GM13976 (cell line): Measurements from ENCODE around the gene PRDM5.

Experiments used
- DNase-seq: peaks from one replicate; pipeline ENCODE4 v3.0.0; 2012; ENCODE audit warnings: low spot score
- CTCF ChIP-seq: IDR thresholded peaks from 2 replicates; pipeline ENCODE4 v1.5.1; 2012; ENCODE audit warnings: borderline replicate concordance, mild to moderate bottlenecking; ENCODE audit not compliant: insufficient read depth; ENCODE audit errors: extremely low read depth, missing control alignments, control extremely low read depth
- in situ Hi-C: fragments of 300-500 bp; cut with MboI; formaldehyde crosslinking; loops from one replicate; pipeline ENCODE4 v1.12.0; 2022; ENCODE audit warnings: low sequenced_read_pairs, mixed read lengths, inconsistent platforms; ENCODE audit not compliant: unreplicated experiment

PRDM5 gene

GRCh38 chr4:120680647-120681228, 241.8 kb downstream of the PRDM5 start:
- in situ Hi-C loops: no loop called here
- no peak for TF ChIP-seq CTCF

GRCh38 chr4:120673696-120674095, 248.8 kb downstream of the PRDM5 start:
- DNase-seq: no peak
- TF ChIP-seq CTCF: no peak
- in situ Hi-C loops: no loop called here

More at GRCh38 chr4:120680647-120681228, 241.8 kb downstream of the PRDM5 start:
- no peak for DNase-seq

GRCh38 chr4:120672558-120673147, 249.9 kb downstream of the PRDM5 start:
- no peak for TF ChIP-seq CTCF
- in situ Hi-C loops: no loop called here
- DNase-seq: no peak

DNA sequence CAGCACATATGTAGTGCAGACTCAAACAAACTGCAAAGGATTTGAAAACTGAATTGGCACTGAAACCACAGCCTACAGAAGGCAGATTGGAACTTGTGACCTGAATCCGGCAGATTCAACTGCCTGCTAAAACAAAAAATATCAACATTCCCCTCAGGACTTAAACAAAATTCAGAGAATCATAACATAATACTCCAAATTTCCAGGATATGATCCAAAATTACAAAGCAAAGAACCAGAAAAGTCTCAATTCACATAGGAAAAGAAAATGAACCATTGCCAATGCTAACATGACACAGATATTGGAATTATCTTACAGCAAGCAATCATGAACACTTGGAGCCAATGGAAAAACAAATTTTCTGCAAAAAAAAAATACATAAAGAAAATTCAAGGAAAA, 250.4 kb downstream of the PRDM5 start:
- in situ Hi-C loops: no loop called here
- no peak for DNase-seq

GRCh38 chr4:120671538-120671937, 251.0 kb downstream of the PRDM5 start:
- no peak for DNase-seq
- in situ Hi-C loops: no loop called here
- TF ChIP-seq CTCF: no peak

More for the DNA sequence above, 250.4 kb downstream of the PRDM5 start:
- TF ChIP-seq CTCF: no peak

DNA sequence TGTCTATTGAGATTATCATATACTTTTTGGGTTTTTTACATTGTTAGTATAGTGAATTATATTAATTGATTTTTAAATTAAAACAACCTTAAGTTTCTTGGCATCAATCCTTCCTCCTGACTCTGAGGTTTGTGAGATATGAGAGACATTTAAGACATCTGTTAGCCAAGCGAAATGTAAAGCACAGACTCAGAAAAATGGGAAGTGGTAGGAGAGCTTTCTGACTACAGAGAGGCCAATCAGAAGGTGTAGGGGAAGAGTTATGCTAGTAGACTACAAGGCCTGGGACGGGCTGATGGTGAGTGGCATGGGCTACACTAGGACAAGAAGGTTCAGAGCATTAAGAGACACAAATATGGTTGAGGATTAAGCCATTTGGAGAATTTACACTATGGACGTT, 255.4 kb downstream of the PRDM5 start:
- in situ Hi-C loops: no loop called here
- no peak for DNase-seq
- TF ChIP-seq CTCF: no peak
